Calu3 (cell line): Measurements from ENCODE around the gene GPR162. TPM values are rescaled to one million over a fixed set of nuclear protein-coding genes. Genes with fewer than 3 reads are reported as not detected.

Experiments
- BruUV-seq: library from RNA; stranded (reverse); fragments of 400-500 nt; replicated peaks from 2 replicates; lab custom pipeline; 2021; lab: Mats Ljungman, UMichigan
- CTCF ChIA-PET: fragments of 300-600 bp; sonication (Branson Sonifier 250); formaldehyde crosslinking; loops from one replicate; lab custom pipeline; 2022; ENCODE audit warnings: antibody characterized with exemption; lab: Charles Lee
- DNase-seq: peaks from one replicate; pipeline ENCODE4 v3.0.0; 2022
- H3K27ac Mint-ChIP-seq: one replicate; pipeline ENCODE4 v1.8.0; 2022; ENCODE audit warnings: mixed read lengths; ENCODE audit not compliant: unreplicated experiment
- H3K27me3 Mint-ChIP-seq: one replicate; pipeline ENCODE4 v1.8.0; 2022; ENCODE audit warnings: mixed read lengths; ENCODE audit not compliant: unreplicated experiment
- H3K36me3 Mint-ChIP-seq: one replicate; pipeline ENCODE4 v1.8.0; 2022; ENCODE audit warnings: mild to moderate bottlenecking, moderate library complexity, mixed read lengths; ENCODE audit not compliant: insufficient read depth, unreplicated experiment
- H3K4me1 Mint-ChIP-seq: one replicate; pipeline ENCODE4 v1.8.0; 2022; ENCODE audit warnings: mild to moderate bottlenecking, low read depth, mixed read lengths; ENCODE audit not compliant: unreplicated experiment
- H3K4me3 Mint-ChIP-seq: one replicate; pipeline ENCODE4 v1.8.0; 2022; ENCODE audit warnings: mild to moderate bottlenecking, low read depth, moderate library complexity, mixed read lengths; ENCODE audit not compliant: unreplicated experiment
- H3K9me3 Mint-ChIP-seq: one replicate; pipeline ENCODE4 v1.8.0; 2022; ENCODE audit warnings: low read depth, mixed read lengths; ENCODE audit not compliant: unreplicated experiment
- intact Hi-C: fragments of 100-400 bp; cut with micrococcal nuclease; formaldehyde crosslinking; loops from one replicate; pipeline ENCODE4 v1.10.0; 2022; ENCODE audit not compliant: unreplicated experiment
- total RNA-seq: library from RNA; stranded (reverse); gene quantifications from 2 replicates; pipeline ENCODE4 v1.2.3, GENCODE V29; 2022
- TF ChIP-seq, protein P1 (sequence below): fragments of 200-600 bp; IDR thresholded peaks from one replicate; pipeline ENCODE4 v1.8.0; 2022; ENCODE audit warnings: antibody characterized with exemption; ENCODE audit not compliant: unreplicated experiment

The GPR162 gene
- total RNA-seq, 1 experiment from 2014 or later = not detected

DNA sequence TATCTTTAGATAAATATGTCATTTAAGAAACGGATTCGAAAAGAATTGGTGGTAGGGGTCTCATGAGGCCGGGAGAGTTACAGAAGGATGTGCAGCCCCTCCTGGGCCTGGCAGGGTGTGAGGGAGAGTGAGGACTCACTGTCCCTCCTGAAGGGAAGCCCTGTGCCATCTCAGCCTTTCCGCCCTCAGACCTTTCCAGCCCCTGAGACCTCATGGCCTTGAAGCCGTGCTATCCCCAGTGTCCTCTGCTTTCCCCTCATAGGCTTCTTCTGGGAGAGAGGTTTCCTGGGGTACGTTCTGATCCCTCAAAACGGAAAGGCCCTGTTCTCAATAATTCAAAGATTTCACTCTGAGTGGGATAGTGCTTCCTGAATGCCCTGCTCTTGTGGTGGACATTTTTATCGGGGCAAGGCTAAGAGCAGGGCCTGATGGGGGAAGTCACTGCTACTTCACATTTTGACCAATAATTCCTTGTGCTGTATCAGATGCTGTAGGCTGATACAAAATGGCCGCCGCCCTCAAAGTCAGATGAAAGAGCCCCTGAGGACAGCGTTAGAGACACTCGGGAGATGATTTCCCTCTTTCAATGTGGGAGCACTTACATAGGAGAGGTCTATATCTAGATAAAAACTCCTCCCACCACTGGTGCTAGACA is 31.0 kb upstream of the GPR162 start:
- Mint-ChIP-seq H3K36me3 (no peaks in the 10 kb centered on the region), H3K4me3 (no peak overlapping the region), H3K4me1 (no peaks in the 10 kb centered on the region), H3K27ac (no peak overlapping the region), H3K27me3 (peaks cover 71% of the 10 kb centered on the region), H3K9me3 (no peaks in the 10 kb centered on the region)
- BruUV-seq = no TSS peak
- TF ChIP-seq, protein P1, sequence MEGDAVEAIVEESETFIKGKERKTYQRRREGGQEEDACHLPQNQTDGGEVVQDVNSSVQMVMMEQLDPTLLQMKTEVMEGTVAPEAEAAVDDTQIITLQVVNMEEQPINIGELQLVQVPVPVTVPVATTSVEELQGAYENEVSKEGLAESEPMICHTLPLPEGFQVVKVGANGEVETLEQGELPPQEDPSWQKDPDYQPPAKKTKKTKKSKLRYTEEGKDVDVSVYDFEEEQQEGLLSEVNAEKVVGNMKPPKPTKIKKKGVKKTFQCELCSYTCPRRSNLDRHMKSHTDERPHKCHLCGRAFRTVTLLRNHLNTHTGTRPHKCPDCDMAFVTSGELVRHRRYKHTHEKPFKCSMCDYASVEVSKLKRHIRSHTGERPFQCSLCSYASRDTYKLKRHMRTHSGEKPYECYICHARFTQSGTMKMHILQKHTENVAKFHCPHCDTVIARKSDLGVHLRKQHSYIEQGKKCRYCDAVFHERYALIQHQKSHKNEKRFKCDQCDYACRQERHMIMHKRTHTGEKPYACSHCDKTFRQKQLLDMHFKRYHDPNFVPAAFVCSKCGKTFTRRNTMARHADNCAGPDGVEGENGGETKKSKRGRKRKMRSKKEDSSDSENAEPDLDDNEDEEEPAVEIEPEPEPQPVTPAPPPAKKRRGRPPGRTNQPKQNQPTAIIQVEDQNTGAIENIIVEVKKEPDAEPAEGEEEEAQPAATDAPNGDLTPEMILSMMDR = no peak
- no peak for DNase-seq
- intact Hi-C loops = no loop called here
- CTCF ChIA-PET = no interaction called here

DNA sequence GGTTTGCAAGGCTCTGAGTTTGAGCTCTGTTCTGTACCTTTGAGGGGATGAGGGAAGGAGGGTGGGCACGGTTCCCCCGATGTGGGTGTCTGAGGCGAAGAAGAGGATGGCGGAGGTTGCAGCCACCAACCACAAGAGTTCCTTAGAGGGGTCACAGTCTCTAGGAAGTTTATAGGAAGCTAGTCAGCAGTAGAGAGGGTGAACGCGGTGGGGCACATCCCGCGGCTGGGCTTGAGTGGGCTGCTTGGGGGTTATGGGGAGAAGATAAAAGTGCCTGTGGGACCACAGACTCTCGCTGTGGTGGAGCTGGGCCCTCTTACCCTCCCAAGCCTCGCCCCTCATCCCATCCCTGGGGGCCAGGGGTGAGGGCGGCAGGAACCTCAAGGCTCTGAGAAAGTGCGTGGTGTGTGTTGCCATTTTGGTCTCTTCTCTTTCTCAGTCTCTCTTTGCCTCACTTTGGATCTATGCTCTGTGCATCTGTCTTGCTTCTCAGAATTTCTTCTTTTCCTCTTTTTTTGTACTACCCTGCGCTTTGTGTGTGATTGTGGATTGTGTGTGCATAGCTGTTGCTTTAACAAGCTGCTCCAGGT is 29.6 kb upstream of the GPR162 start:
- no TSS peak for BruUV-seq
- Mint-ChIP-seq H3K27me3 (peaks cover 85% of the 10 kb centered on the region), H3K4me3 (no peak overlapping the region), H3K36me3 (no peaks in the 10 kb centered on the region), H3K27ac (no peak overlapping the region), H3K9me3 (no peaks in the 10 kb centered on the region), H3K4me1 (no peaks in the 10 kb centered on the region)
- no peak for DNase-seq
- CTCF ChIA-PET = interaction anchor here (1.0 kb wide), 1 partner anchor 99 kb away, joined by 3 read pairs; no protein-coding TSS in a partner anchor
- intact Hi-C loops = no loop called here
- TF ChIP-seq, protein P1 = no peak

DNA sequence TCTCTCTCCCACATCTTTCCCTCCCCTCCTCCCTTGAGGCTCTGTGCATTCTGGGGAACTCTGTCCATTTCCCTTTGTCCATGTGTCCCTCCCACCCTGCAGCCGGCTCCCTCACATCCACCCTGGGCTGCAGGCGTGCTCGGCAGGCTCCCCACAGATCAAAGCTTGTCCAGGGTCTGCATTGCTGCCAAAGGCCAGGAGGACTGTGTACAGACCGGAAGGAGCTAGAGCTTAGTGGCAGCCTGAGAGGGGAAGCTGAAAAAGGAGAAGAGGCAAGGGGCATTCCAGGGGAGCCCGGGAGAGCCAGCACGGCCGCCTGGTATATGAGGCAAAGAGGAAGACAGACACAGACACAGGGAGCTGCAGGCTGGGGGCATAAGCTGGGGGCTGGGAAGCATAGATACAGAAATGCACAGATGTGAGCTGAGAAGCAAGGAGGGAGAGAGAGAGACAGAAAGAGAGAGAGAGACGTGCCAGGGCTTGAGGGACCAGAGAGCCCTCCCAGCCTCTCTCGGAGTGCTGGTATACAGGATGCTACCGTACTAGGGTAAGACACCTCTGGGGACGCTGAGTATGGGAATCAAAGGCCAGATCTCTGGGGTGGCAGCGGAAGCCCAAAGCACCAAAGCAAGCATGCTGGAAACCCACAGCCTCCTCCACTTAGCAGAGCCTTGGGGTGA is 29.0 kb upstream of the GPR162 start:
- Mint-ChIP-seq H3K9me3 (no peaks in the 10 kb centered on the region), H3K36me3 (no peaks in the 10 kb centered on the region), H3K4me3 (no peak overlapping the region), H3K27ac (no peak overlapping the region), H3K4me1 (no peaks in the 10 kb centered on the region), H3K27me3 (peaks cover 89% of the 10 kb centered on the region)
- DNase-seq = no peak
- BruUV-seq = no TSS peak
- CTCF ChIA-PET = no interaction called here
- TF ChIP-seq, protein P1 = no peak
- intact Hi-C loops = no loop called here

DNA sequence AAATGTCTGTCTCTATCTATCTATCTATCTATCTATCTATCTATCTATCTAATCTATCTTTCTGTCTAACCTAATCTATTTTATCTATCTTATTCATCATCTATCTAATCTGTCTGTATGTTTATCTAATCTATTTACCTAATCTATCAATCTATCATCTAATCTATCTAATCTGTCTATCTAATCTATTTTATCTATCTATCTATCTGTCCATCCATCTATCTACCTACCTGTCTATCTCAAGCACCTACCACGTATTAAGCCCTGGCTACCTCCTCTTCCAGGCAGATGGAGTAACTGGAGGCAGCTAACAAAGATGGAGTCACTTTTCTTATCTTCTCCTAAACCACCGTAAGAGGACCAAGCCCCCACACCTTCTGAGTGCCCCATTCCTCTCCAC is 26.5 kb upstream of the GPR162 start:
- CTCF ChIA-PET = interaction anchor here (1.1 kb wide), 1 partner anchor 19 kb away, joined by 3 read pairs; no protein-coding TSS in a partner anchor
- no peak for DNase-seq
- Mint-ChIP-seq H3K4me3 (no peak overlapping the region), H3K9me3 (no peaks in the 10 kb centered on the region), H3K27me3 (peaks cover 89% of the 10 kb centered on the region), H3K27ac (no peak overlapping the region), H3K4me1 (no peaks in the 10 kb centered on the region), H3K36me3 (no peaks in the 10 kb centered on the region)
- BruUV-seq = no TSS peak
- TF ChIP-seq, protein P1 = no peak
- intact Hi-C loops = no loop called here
